GM19455 (cell line): ENCODE measurements around the gene TGFBRAP1.
"Not testable (repeated sequence)": the region's sequence is repeated elsewhere in the genome, so short reads cannot be mapped to it uniquely, and the experiment has no call there.

ENCODE experiments used
- ATAC-seq: cut with Tn5 transposase; IDR thresholded peaks from one replicate; pipeline ENCODE4 v1.9.1; 2021; ENCODE audit not compliant: unreplicated experiment

Gene TGFBRAP1

DNA sequence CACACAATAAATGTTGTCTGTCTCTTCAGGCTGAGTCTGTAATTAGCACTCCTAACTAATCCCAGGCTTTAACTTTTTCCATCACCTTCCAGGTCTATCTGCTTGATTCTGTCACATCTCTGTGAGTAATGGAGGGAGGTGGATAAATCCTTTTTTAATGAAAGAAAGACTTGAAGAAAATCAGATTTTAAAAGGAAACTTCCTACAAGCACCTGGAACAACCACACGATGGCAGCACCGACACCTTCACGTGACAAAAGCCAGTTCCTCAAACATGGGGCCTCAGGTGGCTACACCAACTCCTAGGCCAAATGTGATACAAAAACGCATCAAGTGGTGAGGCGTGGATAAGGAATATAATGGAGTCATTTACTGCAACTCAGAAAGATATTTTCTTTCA lies 41.8 kb downstream of the TGFBRAP1 start:
- no peak for ATAC-seq

DNA sequence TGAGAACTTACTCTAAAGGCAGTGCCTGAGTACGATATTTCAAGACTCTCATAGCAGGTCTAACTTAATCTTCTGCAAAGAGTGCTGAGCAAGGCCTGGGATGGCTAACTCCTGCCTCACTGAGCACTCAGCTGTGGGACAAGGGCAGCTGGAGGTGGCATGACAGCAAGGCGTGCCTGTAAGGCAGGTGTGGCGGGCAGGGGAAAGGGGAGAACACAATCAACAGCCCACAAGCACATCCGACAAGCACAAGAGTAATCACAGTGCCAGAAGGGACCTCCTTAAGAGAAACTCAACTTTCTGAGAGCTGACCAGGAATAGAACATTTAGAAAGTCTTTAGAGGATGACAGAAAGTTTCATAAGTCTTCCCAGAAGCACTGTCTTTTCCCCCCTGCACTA lies 46.0 kb downstream of the TGFBRAP1 start:
- ATAC-seq: no peak

DNA sequence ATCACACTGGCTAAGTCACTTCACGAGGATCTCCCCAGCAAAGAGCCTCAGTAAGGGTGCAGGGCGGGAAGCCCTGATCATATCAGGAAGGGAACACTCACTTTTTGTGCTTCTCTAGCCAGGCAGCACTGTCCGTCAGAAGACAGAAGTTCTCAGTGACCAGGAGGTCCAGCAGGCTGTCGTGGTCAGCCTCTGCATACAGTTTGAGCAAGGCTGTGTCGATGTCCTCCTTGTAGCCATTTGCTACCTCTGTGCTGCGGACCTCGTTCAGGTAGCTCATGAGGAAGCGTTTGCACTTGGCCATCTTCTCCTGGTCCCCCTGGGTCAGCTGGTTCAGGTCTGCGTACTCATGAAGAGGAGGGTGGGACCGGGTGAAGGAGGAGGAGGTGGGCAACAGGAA lies 49.3 kb downstream of the TGFBRAP1 start:
- no peak for ATAC-seq

- ATAC-seq: no peak
Observed at GRCh38 chr2:105279126-105279525, 50.4 kb downstream of the TGFBRAP1 start.

DNA sequence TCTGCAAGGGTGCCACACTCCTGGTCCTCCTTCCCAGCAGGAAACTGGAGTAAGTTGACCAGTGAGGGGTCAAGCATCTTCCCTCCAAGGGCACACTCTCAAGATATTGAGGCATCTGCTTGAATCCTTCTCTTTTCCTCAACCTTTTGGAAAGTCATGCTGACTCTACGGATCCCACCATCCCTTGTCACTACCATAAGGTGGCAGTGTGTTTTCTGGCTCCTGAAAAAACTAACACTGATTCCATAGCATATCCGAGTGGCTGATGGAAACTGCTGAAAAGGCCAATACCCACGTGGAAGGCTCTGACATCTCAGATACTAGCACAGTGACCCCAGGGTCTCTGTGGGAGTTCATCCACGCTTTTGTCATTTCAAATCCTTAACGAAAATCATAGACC lies 50.9 kb downstream of the TGFBRAP1 start:
- no peak for ATAC-seq

DNA sequence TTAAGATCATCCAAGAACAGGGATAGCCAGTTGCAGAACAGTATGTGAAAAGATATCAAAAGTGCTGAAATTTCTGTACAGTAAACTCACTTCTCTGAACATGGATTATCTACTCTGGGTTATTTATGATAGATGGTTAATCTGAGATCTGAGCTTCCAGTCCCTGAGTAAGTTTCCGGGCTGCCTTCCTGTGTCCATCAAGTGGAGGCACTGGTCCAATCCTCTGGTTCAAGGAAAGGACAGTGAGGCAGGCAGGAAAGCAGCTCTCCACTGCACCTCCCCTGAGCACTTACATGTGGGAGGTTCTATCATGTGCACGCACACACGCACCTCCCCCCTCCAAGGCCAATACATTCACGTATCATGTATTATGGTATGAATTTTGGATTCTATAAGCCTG lies 55.5 kb downstream of the TGFBRAP1 start:
- ATAC-seq: no peak

- no peak for ATAC-seq
Observed at GRCh38 chr2:105272176-105272575, 57.4 kb downstream of the TGFBRAP1 start.

GRCh38 chr2:105271393-105272045 lies 58.0 kb downstream of the TGFBRAP1 start:
- ATAC-seq: no peak

DNA sequence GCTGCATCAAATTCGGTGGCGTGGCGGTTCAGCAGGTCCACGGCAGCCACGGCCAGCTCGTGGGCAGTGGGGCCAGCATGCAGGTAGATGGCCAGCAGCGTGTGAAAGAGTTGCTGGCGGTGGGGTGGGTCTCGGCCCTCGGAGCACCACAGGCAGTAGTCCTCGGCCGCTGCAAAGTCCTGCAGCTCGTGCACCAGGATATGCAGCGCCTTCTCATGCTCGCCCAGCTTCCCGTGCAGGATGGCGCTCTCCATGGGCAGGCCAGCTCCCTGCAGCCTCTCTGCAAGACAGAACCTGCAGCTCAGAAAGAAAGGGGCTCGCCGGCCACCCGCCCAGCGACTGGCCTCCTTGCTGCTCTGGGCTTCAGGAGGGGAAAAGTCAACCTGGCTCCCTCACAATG lies 60.1 kb downstream of the TGFBRAP1 start:
- no peak for ATAC-seq

- no peak for ATAC-seq
Observed at GRCh38 chr2:105262651-105263091, 66.9 kb downstream of the TGFBRAP1 start.

DNA sequence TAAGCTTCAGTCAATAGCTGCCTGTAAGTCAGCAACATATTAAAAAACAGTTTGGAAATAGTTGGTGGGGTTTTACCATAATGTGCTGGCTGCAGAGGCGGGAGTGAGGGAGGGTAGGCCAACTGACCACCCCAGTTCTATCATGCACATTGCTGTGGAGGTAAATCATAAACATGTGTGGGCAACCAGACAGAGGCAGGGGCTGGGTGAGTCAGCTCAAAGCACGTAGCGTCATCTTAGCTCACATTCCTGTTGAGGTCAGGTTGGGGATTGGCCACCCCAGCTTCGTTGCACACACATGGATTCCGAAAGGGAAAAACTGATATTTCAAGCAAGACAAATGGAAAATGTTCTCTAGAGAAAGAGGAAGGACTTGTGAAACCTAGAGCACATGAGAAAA lies 68.5 kb downstream of the TGFBRAP1 start:
- no peak for ATAC-seq

- ATAC-seq: no peak
Observed at GRCh38 chr2:105258835-105259350, 70.6 kb downstream of the TGFBRAP1 start.

- no peak for ATAC-seq
Observed at GRCh38 chr2:105257981-105258380, 71.6 kb downstream of the TGFBRAP1 start.

- ATAC-seq: no peak
Observed at GRCh38 chr2:105256431-105257047, 73.0 kb downstream of the TGFBRAP1 start.

- no peak for ATAC-seq
Observed at GRCh38 chr2:105255979-105256378, 73.6 kb downstream of the TGFBRAP1 start.

- no peak for ATAC-seq
Observed at GRCh38 chr2:105254531-105255210, 74.9 kb downstream of the TGFBRAP1 start.

GRCh38 chr2:105252271-105252670 lies 77.3 kb downstream of the TGFBRAP1 start:
- no peak for ATAC-seq

GRCh38 chr2:105251016-105251648 lies 78.4 kb downstream of the TGFBRAP1 start:
- ATAC-seq: not testable (repeated sequence)

- no peak for ATAC-seq
Observed at GRCh38 chr2:105249891-105250290, 79.6 kb downstream of the TGFBRAP1 start.

GRCh38 chr2:105249181-105249580 lies 80.4 kb downstream of the TGFBRAP1 start:
- no peak for ATAC-seq

DNA sequence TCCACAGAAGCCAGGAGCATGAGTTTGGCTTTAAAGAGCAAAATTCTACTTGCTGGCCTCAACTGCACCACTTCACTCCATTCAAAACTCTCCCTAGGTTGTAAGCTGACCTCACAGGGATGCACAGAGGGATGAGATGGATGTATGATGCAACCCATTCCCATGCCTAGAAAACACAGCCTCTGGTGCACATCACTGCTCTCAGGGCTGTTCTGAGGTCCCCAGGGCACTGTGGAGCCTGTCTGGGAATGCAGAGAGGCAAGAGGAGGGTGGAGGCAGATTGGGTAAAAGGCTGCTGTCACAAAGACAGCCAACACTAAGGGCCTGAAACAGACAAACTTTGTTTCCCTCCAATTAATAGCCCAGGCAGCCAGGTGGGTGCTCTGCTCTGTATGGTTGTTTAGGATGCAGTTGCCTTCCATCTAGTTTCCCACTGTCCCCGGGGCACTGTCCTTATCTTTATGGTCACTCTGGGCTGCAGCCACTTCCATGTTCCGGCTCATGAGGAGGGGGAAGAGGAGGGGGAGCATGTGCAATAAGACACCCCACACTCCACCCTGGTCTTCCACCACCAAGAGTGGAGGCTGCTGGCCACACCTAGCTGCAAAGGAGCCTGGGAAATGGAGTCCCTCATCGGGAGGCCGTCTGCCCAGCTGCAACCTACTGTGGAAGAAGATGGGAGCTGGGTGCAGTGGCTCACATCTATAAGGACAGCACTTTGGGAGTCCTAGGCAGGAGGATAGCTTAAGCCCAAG lies 81.0 kb downstream of the TGFBRAP1 start:
- no peak for ATAC-seq
